Endothelial cell of umbilical vein (primary cell): ENCODE measurements around the gene PDCD1LG2. TPM values are rescaled to one million over a fixed set of nuclear protein-coding genes. Genes with fewer than 3 reads are reported as not detected.

ENCODE experiments used
- BruUV-seq: library from RNA; stranded (reverse); fragments of 400-500 nt; replicated peaks from 2 replicates; lab custom pipeline; 2021; lab: Mats Ljungman, UMichigan
- CTCF ChIA-PET: fragments of 300-600, 350-600 bp; sonication (Branson Sonifier 250); formaldehyde crosslinking; loops from one replicate; lab custom pipeline; 2021; ENCODE audit warnings: antibody characterized with exemption, inconsistent platforms; lab: Charles Lee
- POLR2A ChIA-PET: fragments of 300-600, 350-600 bp; sonication (Branson Sonifier 250); formaldehyde crosslinking; loops from one replicate; lab custom pipeline; 2021; ENCODE audit warnings: antibody characterized with exemption, inconsistent platforms; lab: Charles Lee
- DNase-seq: peaks from one replicate; pipeline ENCODE4 v3.0.0-alpha.2; 2011; ENCODE audit warnings: low read depth, low spot score
- FAIRE-seq: peaks from 2 replicates; lab custom pipeline; 2011; peaks lifted over from hg19 to GRCh38; lab: Jason Lieb, UNC
- H2AFZ ChIP-seq: 2 replicates; pipeline ENCODE4 v1.6.0; 2012; ENCODE audit warnings: low read depth, low read length, control low read depth, inconsistent platforms
- H3K27ac ChIP-seq: 2 replicates; pipeline ENCODE4 v1.5.1; 2011; ENCODE audit warnings: low read depth, mild to moderate bottlenecking, control low read depth, low read length, moderate library complexity; ENCODE audit not compliant: insufficient read depth
- H3K27me3 ChIP-seq, 2 experiments: 2 replicates each; pipeline versions ENCODE4 v1.6.0 to v1.6.1; 2011; ENCODE audit warnings: low read length in 2 of 2, mixed read lengths in 1 of 2; ENCODE audit not compliant: control insufficient read depth in 2 of 2, insufficient read depth in 2 of 2
- H3K36me3 ChIP-seq, 2 experiments: 2 replicates in 1 of 2; 3 replicates in 1 of 2; pipeline ENCODE4 v1.5.1; 2011; ENCODE audit warnings: low read length in 2 of 2, mild to moderate bottlenecking in 1 of 2, moderate library complexity in 1 of 2; ENCODE audit not compliant: control insufficient read depth in 2 of 2, insufficient read depth in 2 of 2; ENCODE audit errors: extremely low read depth in 1 of 2
- H3K4me1 ChIP-seq: 3 replicates; pipeline ENCODE4 v1.5.1; 2011; ENCODE audit warnings: mild to moderate bottlenecking, low read length; ENCODE audit not compliant: control insufficient read depth, insufficient read depth; ENCODE audit errors: extremely low read depth
- H3K4me2 ChIP-seq: 2 replicates; pipeline ENCODE4 v1.6.1; 2011; ENCODE audit warnings: low read length, control low read depth, mixed read lengths; ENCODE audit not compliant: insufficient read depth
- H3K4me3 ChIP-seq, 3 experiments: fragments of 200-600 bp in 1 of 3; sonication (generic), shearing (Covaris generic) in 1 of 3; replicated peaks in 1 of 3; 2 replicates each; pipeline ENCODE4 v1.5.1; 2011 to 2016; ENCODE audit warnings: control low read depth in 3 of 3, low read length in 3 of 3, mild to moderate bottlenecking in 2 of 3, inconsistent platforms in 1 of 3, low read depth in 1 of 3, moderate library complexity in 1 of 3; ENCODE audit not compliant: insufficient read depth in 1 of 3
- H3K79me2 ChIP-seq: 2 replicates; pipeline ENCODE4 v1.6.0; 2012; ENCODE audit warnings: low read length, inconsistent platforms; ENCODE audit not compliant: control insufficient read depth, insufficient read depth
- H3K9ac ChIP-seq: replicated peaks from 2 replicates; pipeline ENCODE3; 2011; ENCODE audit warnings: low read length, control low read depth; ENCODE audit not compliant: insufficient read depth; ENCODE audit errors: extremely low read depth
- H3K9me1 ChIP-seq: replicated peaks from 3 replicates; pipeline ENCODE4 v1.6.0; 2011; ENCODE audit warnings: mild to moderate bottlenecking, low read length; ENCODE audit not compliant: control insufficient read depth, insufficient read depth; ENCODE audit errors: extremely low read depth
- H3K9me3 ChIP-seq: replicated peaks from 2 replicates; pipeline ENCODE4 v1.5.1; 2012; ENCODE audit warnings: low read length, inconsistent platforms; ENCODE audit not compliant: control insufficient read depth, insufficient read depth
- H4K20me1 ChIP-seq: replicated peaks from 2 replicates; pipeline ENCODE3; 2011; ENCODE audit warnings: mild to moderate bottlenecking, low read length; ENCODE audit not compliant: control insufficient read depth, insufficient read depth; ENCODE audit errors: extremely low read depth
- CTCF ChIP-seq, 2 donors: IDR thresholded peaks; 1 replicate in 1 of 2; 2 replicates in 1 of 2; pipeline ENCODE4 v1.5.1; 2011; ENCODE audit warnings: low read length in 2 of 2, mild to moderate bottlenecking in 2 of 2, moderate library complexity in 2 of 2, control low read depth in 1 of 2, inconsistent platforms in 1 of 2, low read depth in 1 of 2; ENCODE audit not compliant: insufficient read depth in 1 of 2; ENCODE audit errors: extremely low read depth in 1 of 2
- EZH2 ChIP-seq: IDR thresholded peaks from 2 replicates; pipeline ENCODE4 v1.6.1; 2012; ENCODE audit warnings: borderline replicate concordance, low read depth, mild to moderate bottlenecking, moderate library complexity, low read length, inconsistent platforms; ENCODE audit not compliant: severe bottlenecking
- FOS ChIP-seq: IDR thresholded peaks from 2 replicates; pipeline ENCODE4 v1.6.1; 2011; ENCODE audit warnings: mild to moderate bottlenecking, low read length, moderate library complexity, borderline replicate concordance; ENCODE audit not compliant: insufficient read depth
- GATA2 ChIP-seq: IDR thresholded peaks from 2 replicates; pipeline ENCODE4 v1.7.0; 2011; ENCODE audit warnings: low read depth, mild to moderate bottlenecking, moderate library complexity, mixed read lengths, low read length; ENCODE audit not compliant: insufficient read length, insufficient read depth
- JUN ChIP-seq: IDR thresholded peaks from 2 replicates; pipeline ENCODE4 v1.6.1; 2011; ENCODE audit warnings: borderline replicate concordance, low read depth; ENCODE audit not compliant: insufficient read length, insufficient read depth
- MYC ChIP-seq: IDR thresholded peaks from one replicate; pipeline ENCODE4 v1.6.1; 2011; ENCODE audit warnings: mild to moderate bottlenecking, low read depth, low read length
- POLR2A ChIP-seq: IDR thresholded peaks from 2 replicates; pipeline ENCODE4 v1.6.1; 2012; ENCODE audit warnings: low read depth, mild to moderate bottlenecking, control low read depth, low read length
- POLR2AphosphoS5 ChIP-seq: IDR thresholded peaks from 2 replicates; pipeline ENCODE4 v1.6.1; 2012; ENCODE audit warnings: low read depth, mild to moderate bottlenecking, control low read depth, low read length, moderate library complexity; ENCODE audit not compliant: insufficient read depth
- dilution Hi-C: fragments of 300-500 bp; cut with MboI; formaldehyde crosslinking; loops from one replicate; pipeline ENCODE4 v1.15.0; 2019; ENCODE audit warnings: low sequenced_read_pairs; ENCODE audit not compliant: extremely low pct_ligation_motif_present
- intact Hi-C: fragments of 100-400 bp; cut with micrococcal nuclease; formaldehyde crosslinking; loops from one replicate; pipeline ENCODE4 v1.10.0; 2022
- polyA plus RNA-seq, 4 experiments: library from polyadenylated mRNA; depleted of rRNA in 3 of 4; stranded (reverse) in 3 of 4; unstranded in 1 of 4; fragments of >200 nt; gene quantifications; 2 replicates each; pipeline versions ENCODE4 v1.2.1 to v1.2.3, GENCODE V29; 2011 to 2012; ENCODE audit warnings: missing spikeins in 1 of 4
- total RNA-seq: library from RNA; stranded (reverse); gene quantifications from 2 replicates; pipeline ENCODE4 v1.2.3, GENCODE V29; 2021
- TF ChIP-seq, protein P1 (sequence below): IDR thresholded peaks from 2 replicates; pipeline ENCODE4 v1.6.1; 2011; ENCODE audit not compliant: insufficient read depth, insufficient read length

Gene PDCD1LG2
- total and polyA plus RNA-seq, 2 donors (not counting 3 experiments of a cell fraction or from before 2014, with no cell fraction given), result 7.9 to 9.5 TPM

- H3K9me1 ChIP-seq, result no peaks in the 10 kb centered on the region
- no peaks in the 10 kb centered on the region for H4K20me1 ChIP-seq
- no peak for TF ChIP-seq POLR2AphosphoS5
- TF ChIP-seq POLR2A, result no peak
- TF ChIP-seq FOS, result no peak
- TF ChIP-seq MYC, result no peak
- TF ChIP-seq, protein P1, sequence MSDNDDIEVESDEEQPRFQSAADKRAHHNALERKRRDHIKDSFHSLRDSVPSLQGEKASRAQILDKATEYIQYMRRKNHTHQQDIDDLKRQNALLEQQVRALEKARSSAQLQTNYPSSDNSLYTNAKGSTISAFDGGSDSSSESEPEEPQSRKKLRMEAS, result no peak
- no peak for TF ChIP-seq GATA2
- no peak for TF ChIP-seq CTCF (IDR thresholded peaks at IDR 0.05; ENCODE audit: extremely low read depth in 1 of 2, insufficient read depth in 1 of 2, low read depth in 1 of 2, low read length in 2 of 2)
- no peak for TF ChIP-seq EZH2
- TF ChIP-seq JUN, result no peak
- H3K27me3 ChIP-seq, result no peaks in the 10 kb centered on the region
- intact Hi-C loops, result loop anchor here (2.0 kb wide), 1 partner anchor 56 kb away; no protein-coding TSS in a partner anchor
- no peak overlapping the region for H3K4me2 ChIP-seq
- ChIA-PET POLR2A (no interaction called here), CTCF (interaction anchor here (0.9 to 2.0 kb wide), 5 partner anchors 9 to 346 kb away, joined by 3 to 6 read pairs (median 4); partner anchors contain the start of gene CD274)
- H3K4me3 ChIP-seq, result no peak overlapping the region
- H3K79me2 ChIP-seq, result peaks cover 1% of the 10 kb centered on the region
- H3K9ac ChIP-seq, result no peak overlapping the region
- DNase-seq (no peak), FAIRE-seq (no peak)
- no peaks in the 10 kb centered on the region for H3K9me3 ChIP-seq
- peaks cover 30% of the 10 kb centered on the region for H3K4me1 ChIP-seq
- dilution Hi-C loops, result no loop called here
- no peaks in the 10 kb centered on the region for H3K36me3 ChIP-seq
- no peak overlapping the region for H3K27ac ChIP-seq
- no TSS peak for BruUV-seq
- no peak overlapping the region for H2AFZ ChIP-seq
Observed at GRCh38 chr9:5532306-5532705, 22.0 kb downstream of the PDCD1LG2 start.
